Suppressor macrophage (primary cell): Measurements from ENCODE around the gene ANXA2R.

ENCODE experiments used
- DNase-seq, 4 experiments: peaks; one replicate each; pipeline ENCODE4 v3.0.0-alpha.2; 2020 to 2022

The ANXA2R gene

DNA sequence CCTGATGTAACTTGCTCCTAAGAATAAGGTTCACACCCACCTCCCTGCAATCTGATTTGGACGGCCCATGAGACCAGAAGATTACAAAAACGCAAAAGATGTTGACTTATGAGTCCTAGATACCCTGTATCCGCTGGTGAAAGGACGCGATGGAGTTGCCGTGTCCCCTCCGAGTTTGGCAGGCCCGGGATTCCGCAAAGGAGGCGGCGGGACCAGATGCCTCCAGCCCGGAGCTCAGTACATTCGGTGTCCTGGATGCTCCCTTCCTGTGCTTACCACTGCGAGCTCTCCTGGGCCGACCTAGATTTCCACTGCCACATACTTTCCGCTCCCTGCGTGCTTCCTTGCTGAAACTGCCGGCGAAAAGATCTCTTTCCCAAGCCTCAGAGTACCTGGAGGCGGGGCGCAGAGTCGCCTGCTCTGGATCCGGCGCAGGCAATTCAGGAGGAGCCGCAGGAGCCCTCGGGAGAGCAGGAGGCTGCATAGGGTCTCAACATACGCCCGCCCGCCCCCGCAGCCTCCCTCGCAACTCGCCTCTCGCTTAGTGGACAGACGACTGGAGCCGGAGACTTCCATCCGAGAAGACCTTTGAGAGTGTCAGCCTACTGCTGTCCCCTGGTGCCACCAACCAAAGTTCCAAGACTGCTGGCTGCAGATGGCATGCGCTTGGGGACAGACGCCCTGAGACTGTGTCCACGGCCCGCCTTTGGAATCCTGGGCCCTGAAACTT, 39.8 kb downstream of the ANXA2R start:
- peak in 2 of 4 experiments; percentile 18 to 27 for DNase-seq

DNA sequence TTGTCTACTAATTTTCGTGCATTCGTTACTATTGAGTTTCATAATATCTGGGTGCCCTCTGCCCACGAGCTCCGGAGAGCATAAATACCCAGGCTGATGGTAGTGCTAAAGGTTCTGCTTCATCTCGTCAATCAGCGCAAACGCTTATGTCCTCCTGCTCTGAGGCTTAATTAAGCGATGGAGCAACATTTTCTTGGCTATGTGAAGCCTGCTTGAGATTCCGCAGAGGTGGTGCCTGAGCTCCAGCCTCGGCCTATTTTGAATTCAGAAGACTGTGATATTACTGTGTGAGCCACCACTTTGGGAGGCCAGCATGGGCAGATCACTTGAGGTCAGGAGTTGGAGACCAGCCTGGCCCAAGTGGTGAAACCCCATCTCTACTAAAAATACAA, 44.8 kb downstream of the ANXA2R start:
- DNase-seq, result peak in 3 of 4 experiments; percentile 8 to 22 (median 14)

DNA sequence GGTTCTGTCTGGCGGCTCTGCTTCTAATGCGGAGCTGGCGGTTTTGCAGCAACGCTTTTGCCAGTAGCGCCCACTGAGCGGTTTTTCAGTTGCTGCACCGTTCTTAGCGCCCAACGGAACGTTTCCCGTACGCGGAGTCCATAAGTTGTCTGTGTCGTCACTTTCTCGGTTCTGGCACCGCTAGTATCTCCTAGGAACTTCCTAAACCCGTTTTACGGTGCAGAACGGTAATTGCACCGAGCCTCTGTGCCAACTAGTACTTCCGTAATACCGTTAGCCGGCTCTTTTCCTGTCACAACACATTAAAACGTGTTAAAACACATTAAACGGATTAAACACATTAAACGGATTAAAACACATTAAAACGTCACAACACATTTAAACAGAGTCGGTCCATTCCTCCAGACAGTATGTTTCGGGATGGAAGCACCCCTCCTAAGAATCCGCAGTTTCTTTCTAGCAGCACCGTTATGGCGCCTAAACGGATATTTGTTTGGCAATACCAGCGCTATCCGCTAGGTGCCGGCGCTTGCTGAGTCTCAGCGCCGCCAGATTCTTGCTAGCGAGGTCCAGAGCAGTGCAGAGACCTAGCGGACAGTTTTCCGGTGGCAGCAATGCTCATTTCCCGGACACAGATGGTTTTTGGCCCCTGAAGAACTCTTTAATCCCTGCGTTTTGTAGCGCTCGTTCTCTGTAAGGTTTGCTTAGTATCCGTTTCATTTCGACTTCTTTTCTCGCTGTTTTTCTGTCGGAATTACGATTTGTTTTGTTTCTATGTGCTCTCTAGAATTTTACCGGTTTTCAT, 45.4 kb downstream of the ANXA2R start:
- DNase-seq, result peak; percentile 95 to 97 (median 96)

DNA sequence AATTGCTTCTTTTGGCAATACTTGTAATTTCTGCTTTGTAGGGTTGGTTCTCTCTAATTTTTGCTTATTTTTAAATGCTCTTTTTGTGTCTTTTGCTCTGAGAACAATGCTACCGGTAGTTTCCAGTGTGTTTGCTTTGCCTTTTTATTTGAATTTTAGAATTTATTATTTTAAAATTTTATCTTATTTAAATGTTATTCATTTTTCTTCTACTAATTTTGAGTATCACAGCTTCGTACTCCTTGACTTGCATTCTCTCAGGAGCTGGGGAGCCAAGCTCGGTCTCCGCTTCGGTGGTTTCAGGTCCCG, 45.9 kb downstream of the ANXA2R start:
- no peak for DNase-seq

DNA sequence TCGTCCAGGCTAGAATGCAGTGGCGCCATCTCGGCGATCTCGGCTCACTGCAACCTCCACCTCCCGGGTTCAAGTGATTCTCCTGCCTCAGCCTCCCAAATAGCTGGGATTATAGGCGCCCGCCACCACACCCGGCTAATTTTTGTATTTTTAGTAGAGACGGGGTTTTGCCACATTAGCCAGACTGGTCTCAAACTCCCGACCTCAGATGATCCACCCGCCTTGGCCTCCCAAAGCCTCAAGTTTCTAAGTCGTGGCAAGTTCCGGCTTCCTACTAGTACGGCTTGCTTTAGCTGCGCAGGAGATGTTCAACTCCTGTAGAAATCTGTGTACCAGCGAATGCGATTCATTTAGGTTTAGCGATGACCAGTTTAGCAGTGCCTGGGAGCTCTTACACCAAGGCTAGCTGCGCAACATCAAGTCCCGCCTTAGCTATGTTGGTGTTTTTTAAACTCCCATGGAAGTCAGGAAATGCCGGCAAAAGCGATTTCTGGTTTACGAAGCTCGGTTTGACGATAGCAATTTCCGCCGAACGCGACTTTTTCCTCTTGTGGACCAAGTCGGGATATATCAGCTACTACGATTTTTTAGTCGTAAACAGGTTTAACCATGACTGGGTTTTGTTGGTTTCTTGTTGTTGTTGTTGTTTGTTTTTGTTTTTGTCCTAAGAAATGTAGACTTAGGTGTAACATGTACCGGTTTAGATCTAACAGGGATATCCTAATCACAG, 46.4 kb downstream of the ANXA2R start:
- peak; percentile 74 to 83 (median 78) for DNase-seq

DNA sequence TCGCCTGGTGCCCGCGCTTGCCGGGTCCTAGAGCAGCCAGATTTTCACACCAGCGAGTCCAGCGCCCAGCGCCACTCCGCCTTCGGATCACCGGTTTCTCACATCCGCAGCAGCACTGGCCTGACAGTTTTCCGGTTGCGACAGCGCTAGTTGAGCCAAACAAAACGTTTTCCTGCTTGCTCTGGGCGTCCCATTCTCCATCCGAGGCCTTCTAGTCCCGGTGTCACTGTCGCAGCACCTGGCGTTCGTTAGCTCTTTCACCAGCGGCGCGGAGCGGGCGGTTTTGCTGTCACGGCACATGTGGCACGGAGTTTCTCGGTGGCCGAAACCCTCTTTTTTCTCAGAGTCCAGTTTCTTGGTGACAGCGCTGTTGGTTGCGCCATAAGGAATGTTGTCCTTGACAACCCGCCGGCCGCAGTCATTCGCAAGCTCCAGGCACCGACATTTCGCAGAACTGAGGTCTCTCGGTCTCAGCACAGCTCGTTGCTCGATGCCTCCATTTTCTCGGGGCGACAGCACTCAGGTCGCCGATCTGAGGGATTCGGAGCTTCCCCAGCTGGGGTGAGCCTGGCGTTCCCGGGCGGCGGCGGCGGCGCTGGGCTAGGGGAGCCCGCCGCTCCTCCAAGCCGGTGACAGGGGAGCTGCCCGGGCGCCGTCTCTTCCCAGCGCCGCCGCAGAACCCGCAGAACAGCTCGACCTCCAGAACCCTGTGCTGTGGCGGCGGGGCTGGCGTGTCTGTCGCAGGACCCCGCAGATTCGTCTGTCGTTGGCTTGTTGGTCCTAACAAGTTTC, 47.8 kb downstream of the ANXA2R start:
- DNase-seq, result peak; percentile 94 to 96 (median 96)

DNA sequence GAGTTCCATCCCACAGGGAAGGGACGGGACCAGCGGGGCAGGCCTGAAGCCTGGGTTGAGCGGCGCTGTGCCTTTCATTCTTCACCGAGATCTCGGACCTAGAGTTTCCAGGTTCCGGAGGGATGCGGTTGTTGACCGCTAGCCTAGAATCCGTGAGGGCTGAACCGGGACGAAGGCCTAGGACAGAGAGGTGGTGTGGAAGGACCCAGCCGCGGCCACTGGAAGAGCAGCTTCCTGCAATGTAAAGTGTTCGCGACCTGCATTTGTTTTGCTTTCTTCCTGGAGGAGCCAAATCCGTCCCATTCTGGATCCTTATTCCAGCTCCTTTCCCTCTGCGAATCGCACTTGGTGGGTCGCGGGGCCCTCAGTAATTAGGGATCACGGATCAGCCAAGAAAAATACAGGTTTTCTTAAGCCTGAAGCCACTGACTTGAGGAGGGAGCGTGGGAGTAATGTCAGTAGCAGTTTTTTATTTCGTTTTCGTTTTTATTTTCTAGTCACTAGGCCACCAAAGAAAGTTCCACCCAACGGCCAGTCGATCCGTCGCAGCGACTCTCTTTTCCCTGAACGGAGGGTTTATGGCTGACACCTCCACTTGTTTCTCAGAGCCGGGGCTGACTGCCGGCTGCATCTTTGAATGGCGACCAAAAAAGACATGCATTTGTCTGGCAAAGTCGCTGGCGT, 48.6 kb downstream of the ANXA2R start:
- DNase-seq, result peak in 2 of 4 experiments; percentile 19 to 50

DNA sequence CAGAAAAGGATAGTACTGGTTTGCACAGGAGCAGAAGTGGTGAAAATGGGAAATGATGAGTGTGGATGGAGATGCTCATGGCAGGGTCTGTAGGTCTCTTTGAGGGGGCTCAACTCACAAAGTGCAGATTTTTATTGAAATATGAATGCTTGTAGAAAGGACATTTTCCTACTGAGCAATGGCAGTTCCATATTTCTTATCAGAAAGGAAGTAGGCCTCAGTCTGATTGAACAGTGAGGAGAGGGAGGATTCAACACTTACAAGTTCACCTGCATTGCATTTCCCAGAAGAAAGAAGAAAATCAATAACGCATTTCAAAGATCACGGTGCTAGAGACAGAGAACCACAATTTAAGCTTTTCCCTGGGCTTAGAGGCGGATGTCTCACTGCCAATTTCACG, 49.2 kb downstream of the ANXA2R start:
- DNase-seq, result no peak
